Ishikawa (cell line): ENCODE measurements around the gene LTBP3.

Source experiments
- CEBPB ChIP-seq: IDR thresholded peaks from 2 replicates; pipeline ENCODE4 v1.6.1; 2012
- CREB1 ChIP-seq: IDR thresholded peaks from 2 replicates; pipeline ENCODE4 v1.6.1; 2012; ENCODE audit warnings: low read depth
- EGR1 ChIP-seq: IDR thresholded peaks from 2 replicates; pipeline ENCODE4 v1.6.1; 2012
- EP300 ChIP-seq: IDR thresholded peaks from 2 replicates; pipeline ENCODE4 v1.6.1; 2012; ENCODE audit warnings: borderline replicate concordance
- FOXM1 ChIP-seq: IDR thresholded peaks from 2 replicates; pipeline ENCODE4 v1.6.1; 2012; ENCODE audit warnings: low read depth, borderline replicate concordance
- MAX ChIP-seq: IDR thresholded peaks from 2 replicates; pipeline ENCODE4 v1.6.1; 2012
- NFIC ChIP-seq: IDR thresholded peaks from 2 replicates; pipeline ENCODE4 v1.6.1; 2012
- RAD21 ChIP-seq: IDR thresholded peaks from 2 replicates; pipeline ENCODE4 v1.6.1; 2012; ENCODE audit warnings: low read depth
- REST ChIP-seq: IDR thresholded peaks from 2 replicates; pipeline ENCODE4 v1.6.1; 2012; ENCODE audit warnings: low read depth, mild to moderate bottlenecking
- TAF1 ChIP-seq: IDR thresholded peaks from 2 replicates; pipeline ENCODE4 v1.6.1; 2012; ENCODE audit warnings: low read depth, mild to moderate bottlenecking
- TCF12 ChIP-seq: IDR thresholded peaks from 2 replicates; pipeline ENCODE4 v1.6.1; 2012; ENCODE audit warnings: low read depth
- TEAD4 ChIP-seq: IDR thresholded peaks from 2 replicates; pipeline ENCODE4 v1.6.1; 2012
- USF1 ChIP-seq: IDR thresholded peaks from 2 replicates; pipeline ENCODE4 v1.6.1; 2012
- YY1 ChIP-seq: IDR thresholded peaks from 2 replicates; pipeline ENCODE4 v1.6.1; 2012; ENCODE audit warnings: low read depth
- ZBTB7A ChIP-seq: IDR thresholded peaks from 2 replicates; pipeline ENCODE4 v1.6.1; 2012; ENCODE audit warnings: low read depth

Gene LTBP3

GRCh38 chr11:65569973-65570918 lies 12.1 kb upstream of the LTBP3 start, which contains the start of gene ZNRD2:
TSS of gene ZNRD2 (plus strand) at chr11:65570477. CDS start at chr11:65570492, 15 bp downstream.
- TF ChIP-seq EP300 (no peak; the same call in 1 of the 2 replicates), FOXM1 (no peak), NFIC (peak; percentile 44; the same call in 1 of the 2 replicates), ZBTB7A (peak; percentile 61; the same call in 1 of the 2 replicates), CREB1 (peak; percentile 94), MAX (peak; percentile 81), EGR1 (peak; percentile 11; the same call in 1 of the 2 replicates), RAD21 (peak; percentile 57), CEBPB (peak; percentile 54; the same call in 1 of the 2 replicates), YY1 (peak; percentile 93), USF1 (no peak; the same call in 1 of the 2 replicates), TCF12 (peak; percentile 79), TEAD4 (peak; percentile 20; the same call in 1 of the 2 replicates), TAF1 (peak; percentile 51)

- TF ChIP-seq YY1, result no peak
- TF ChIP-seq REST, result no peak
- no peak for TF ChIP-seq TCF12
- TF ChIP-seq TAF1, result no peak
- TF ChIP-seq CEBPB, result no peak
- TF ChIP-seq NFIC, result no peak
- no peak for TF ChIP-seq USF1
- TF ChIP-seq ZBTB7A, result no peak
- no peak for TF ChIP-seq TEAD4
Observed at GRCh38 chr11:65569164-65569972, 11.2 kb upstream of the LTBP3 start.

GRCh38 chr11:65565624-65566453 lies 7.7 kb upstream of the LTBP3 start:
- TF ChIP-seq REST (no peak), USF1 (no peak), RAD21 (no peak), ZBTB7A (no peak), EGR1 (no peak), TEAD4 (no peak), EP300 (no peak)

- TF ChIP-seq CREB1 (no peak), RAD21 (no peak), NFIC (no peak), EGR1 (no peak), TEAD4 (no peak), TCF12 (no peak), ZBTB7A (no peak), REST (no peak), CEBPB (no peak), FOXM1 (no peak), USF1 (no peak), EP300 (no peak), MAX (no peak)
Observed at GRCh38 chr11:65563601-65564000, 5.4 kb upstream of the LTBP3 start.
